H9 (cell line): ENCODE data around the gene CD1D. TPM values are rescaled to one million over a fixed set of nuclear protein-coding genes. Genes with fewer than 3 reads are reported as not detected.

Experiments
- DNase-seq: peaks from one replicate; pipeline ENCODE4 v3.0.0-alpha.2; 2017
- H2AFZ ChIP-seq: one replicate; pipeline ENCODE4 v1.6.1; 2013; ENCODE audit warnings: mild to moderate bottlenecking, low read length, control low read depth, moderate library complexity
- H2AK5ac ChIP-seq: 2 replicates; pipeline ENCODE4 v1.6.1; 2013; ENCODE audit warnings: low read length, control low read depth, mixed read lengths; ENCODE audit not compliant: insufficient read length
- H2BK120ac ChIP-seq: one replicate; pipeline ENCODE4 v1.6.1; 2013; ENCODE audit warnings: low read depth, mild to moderate bottlenecking, low read length, control low read depth, inconsistent platforms; ENCODE audit not compliant: poor library complexity, severe bottlenecking
- H2BK12ac ChIP-seq: 2 replicates; pipeline ENCODE4 v1.6.1; 2013; ENCODE audit warnings: low read length, control low read depth, mixed read lengths, low read depth; ENCODE audit not compliant: insufficient read length
- H2BK15ac ChIP-seq: 2 replicates; pipeline ENCODE4 v1.6.1; 2013; ENCODE audit warnings: low read depth, low read length, control low read depth
- H2BK20ac ChIP-seq: one replicate; pipeline ENCODE4 v1.6.1; 2013; ENCODE audit warnings: low read depth, mild to moderate bottlenecking, low read length, control low read depth, inconsistent platforms; ENCODE audit not compliant: poor library complexity, severe bottlenecking
- H2BK5ac ChIP-seq: 2 replicates; pipeline ENCODE4 v1.6.1; 2013; ENCODE audit warnings: low read length, control low read depth, mixed read lengths; ENCODE audit not compliant: insufficient read length
- H3K14ac ChIP-seq: 2 replicates; pipeline ENCODE4 v1.6.1; 2013; ENCODE audit warnings: low read length, control low read depth; ENCODE audit not compliant: insufficient read depth
- H3K18ac ChIP-seq: 2 replicates; pipeline ENCODE4 v1.6.1; 2013; ENCODE audit warnings: low read depth, mild to moderate bottlenecking, mixed read lengths, low read length, control low read depth; ENCODE audit not compliant: insufficient read length
- H3K23ac ChIP-seq: 2 replicates; pipeline ENCODE4 v1.6.1; 2013; ENCODE audit warnings: low read length, control low read depth, mixed read lengths, low read depth; ENCODE audit not compliant: insufficient read length
- H3K23me2 ChIP-seq: 2 replicates; pipeline ENCODE4 v1.6.1; 2013; ENCODE audit warnings: low read depth, mild to moderate bottlenecking, mixed read lengths, low read length, control low read depth; ENCODE audit not compliant: insufficient read length, poor library complexity, severe bottlenecking
- H3K27ac ChIP-seq: 2 replicates; pipeline ENCODE4 v1.5.1; 2013; ENCODE audit warnings: low read length, control low read depth, mixed read lengths, low read depth; ENCODE audit not compliant: insufficient read length
- H3K27me3 ChIP-seq: 2 replicates; pipeline ENCODE4 v1.6.1; 2013; ENCODE audit warnings: low read length, control low read depth, inconsistent platforms; ENCODE audit not compliant: insufficient read depth
- H3K4ac ChIP-seq: 2 replicates; pipeline ENCODE4 v1.6.1; 2013; ENCODE audit warnings: low read depth, mild to moderate bottlenecking, control low read depth, inconsistent platforms, low read length, moderate library complexity
- H3K4me1 ChIP-seq: 2 replicates; pipeline ENCODE4 v1.6.1; 2013; ENCODE audit warnings: low read length, control low read depth, inconsistent platforms; ENCODE audit not compliant: insufficient read depth
- H3K4me2 ChIP-seq: 2 replicates; pipeline ENCODE4 v1.6.1; 2013; ENCODE audit warnings: low read length, control low read depth, mixed read lengths; ENCODE audit not compliant: insufficient read length, insufficient read depth
- H3K56ac ChIP-seq: 2 replicates; pipeline ENCODE4 v1.6.1; 2013; ENCODE audit warnings: low read depth, mild to moderate bottlenecking, mixed read lengths, low read length, control low read depth; ENCODE audit not compliant: insufficient read length
- H3K79me1 ChIP-seq: 2 replicates; pipeline ENCODE4 v1.6.1; 2013; ENCODE audit warnings: low read depth, mild to moderate bottlenecking, moderate library complexity, low read length, control low read depth, inconsistent platforms; ENCODE audit not compliant: insufficient read depth, poor library complexity, severe bottlenecking
- H3K79me2 ChIP-seq: 2 replicates; pipeline ENCODE4 v1.6.1; 2013; ENCODE audit warnings: low read length, control low read depth, inconsistent platforms; ENCODE audit not compliant: insufficient read depth
- H3K9ac ChIP-seq: 2 replicates; pipeline ENCODE4 v1.6.1; 2013; ENCODE audit warnings: low read length, control low read depth, mixed read lengths; ENCODE audit not compliant: insufficient read length; ENCODE audit errors: extremely low read depth
- H3K9me3 ChIP-seq: one replicate; pipeline ENCODE4 v1.6.1; 2013; ENCODE audit warnings: low read depth, low read length, inconsistent platforms; ENCODE audit not compliant: control insufficient read depth
- H3T11ph ChIP-seq: one replicate; pipeline ENCODE4 v1.6.1; 2013; ENCODE audit warnings: mild to moderate bottlenecking, low read length, control low read depth, inconsistent platforms
- H4K20me1 ChIP-seq: one replicate; pipeline ENCODE4 v1.6.1; 2013; ENCODE audit not compliant: control insufficient read depth, insufficient read length, insufficient read depth
- H4K5ac ChIP-seq: 2 replicates; pipeline ENCODE4 v1.6.1; 2013; ENCODE audit warnings: low read depth, mild to moderate bottlenecking, mixed read lengths, low read length, control low read depth; ENCODE audit not compliant: insufficient read length
- H4K8ac ChIP-seq: replicated peaks from 2 replicates; pipeline ENCODE4 v1.6.1; 2013; ENCODE audit warnings: low read length, control low read depth, mixed read lengths, low read depth; ENCODE audit not compliant: insufficient read length
- H4K91ac ChIP-seq: 2 replicates; pipeline ENCODE4 v1.6.1; 2013; ENCODE audit warnings: low read depth, mild to moderate bottlenecking, moderate library complexity, mixed read lengths, low read length, control low read depth; ENCODE audit not compliant: insufficient read length
- H3K27ac Mint-ChIP-seq, 3 experiments: 2 replicates in 2 of 3; 3 replicates in 1 of 3; pipeline ENCODE4 v1.8.0; 2020 to 2021; ENCODE audit warnings: mixed read lengths in 3 of 3, mild to moderate bottlenecking in 1 of 3, moderate library complexity in 1 of 3
- H3K27me3 Mint-ChIP-seq: 2 replicates; pipeline ENCODE4 v1.8.0; 2021; ENCODE audit warnings: low read depth, mild to moderate bottlenecking, moderate library complexity, mixed read lengths
- H3K36me3 Mint-ChIP-seq, 3 experiments: 2 replicates in 2 of 3; 3 replicates in 1 of 3; pipeline ENCODE4 v1.8.0; 2020 to 2021; ENCODE audit warnings: low read depth in 3 of 3, mixed read lengths in 3 of 3; ENCODE audit not compliant: insufficient read depth in 1 of 3
- H3K4me1 Mint-ChIP-seq, 2 experiments: 2 replicates each; pipeline ENCODE4 v1.8.0; 2020; ENCODE audit warnings: mixed read lengths in 2 of 2
- H3K4me3 Mint-ChIP-seq, 2 experiments: 2 replicates in 1 of 2; 3 replicates in 1 of 2; pipeline ENCODE4 v1.8.0; 2020 to 2021; ENCODE audit warnings: mild to moderate bottlenecking in 2 of 2, mixed read lengths in 2 of 2, moderate library complexity in 1 of 2
- H3K9me3 Mint-ChIP-seq, 2 experiments: 2 replicates in 1 of 2; 3 replicates in 1 of 2; pipeline ENCODE4 v1.8.0; 2020; ENCODE audit warnings: mild to moderate bottlenecking in 2 of 2, mixed read lengths in 2 of 2, moderate library complexity in 1 of 2
- WGBS: extraction: QIAGEN DNeasy Blood & Tissue Kit; methylation state at CpG from one replicate; pipeline ENCODE4 v1.1.7; 2013; ENCODE audit warnings: missing lambda C conversion rate, low lambda C conversion rate, mixed read lengths; ENCODE audit not compliant: insufficient read length; ENCODE audit errors: extremely low coverage; 5-methylcytosine and 5-hydroxymethylcytosine counted together
- total RNA-seq: library from RNA; stranded (reverse); gene quantifications from 2 replicates; pipeline ENCODE4 v1.2.1, GENCODE V29; 2021
- TF ChIP-seq, protein P1 (sequence below): fragments of 200-600 bp; sonication (generic); conservative IDR thresholded peaks from 3 replicates; pipeline ENCODE4 v1.8.0; 2021; ENCODE audit warnings: antibody characterized with exemption, mild to moderate bottlenecking

The CD1D gene
- total RNA-seq, 1 experiment from 2014 or later = 0.98 TPM

DNA sequence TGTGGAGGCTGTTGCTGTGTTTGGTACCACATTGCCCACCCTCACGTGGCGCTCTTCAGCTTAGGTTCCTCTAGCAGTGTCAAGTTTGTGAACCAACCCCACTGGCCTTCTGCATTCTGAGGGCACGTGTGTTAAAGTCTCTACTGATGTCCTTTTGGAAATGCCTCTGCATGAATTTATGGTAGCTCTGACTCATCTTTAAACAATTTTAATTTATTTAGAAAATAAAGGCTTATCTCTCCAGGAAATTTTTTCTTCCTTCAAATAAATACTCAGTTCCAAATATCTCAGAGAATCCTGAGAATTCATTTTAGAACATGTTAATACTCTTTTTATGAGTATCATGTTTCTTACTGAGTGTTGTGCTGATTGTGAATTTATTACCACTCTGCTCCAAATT is 5.5 kb downstream of the CD1D start:
- no peak overlapping the region for H2BK15ac ChIP-seq
- Mint-ChIP-seq H3K27ac (no peak overlapping the region), H3K9me3 (no peaks in the 10 kb centered on the region), H3K36me3 (no peaks in the 10 kb centered on the region), H3K27me3 (peaks cover 64% of the 10 kb centered on the region), H3K4me3 (no peak overlapping the region), H3K4me1 (peaks cover 29 to 32% of the 10 kb centered on the region in 2 experiments)
- H3K23me2 ChIP-seq = peaks cover 5% of the 10 kb centered on the region
- H3K9me3 ChIP-seq = no peaks in the 10 kb centered on the region
- no peak overlapping the region for H4K8ac ChIP-seq
- no peak overlapping the region for H3K56ac ChIP-seq
- H2BK12ac ChIP-seq = no peak overlapping the region
- no peak overlapping the region for H4K91ac ChIP-seq
- H2BK20ac ChIP-seq = no peak overlapping the region
- no peak overlapping the region for H3K4ac ChIP-seq
- H3K79me1 ChIP-seq = no peaks in the 10 kb centered on the region
- H3K18ac ChIP-seq = no peak overlapping the region
- no peak overlapping the region for H2AK5ac ChIP-seq
- H3K23ac ChIP-seq = no peak overlapping the region
- H3K9ac ChIP-seq = no peak overlapping the region
- H3K4me1 ChIP-seq = peaks cover 5% of the 10 kb centered on the region; the same call in 1 of the 2 replicates
- H3T11ph ChIP-seq = no peak overlapping the region
- no peak for DNase-seq
- H3K79me2 ChIP-seq = no peaks in the 10 kb centered on the region
- H4K20me1 ChIP-seq = no peaks in the 10 kb centered on the region
- no peak overlapping the region for H3K27ac ChIP-seq
- H2AFZ ChIP-seq = no peak overlapping the region
- TF ChIP-seq, protein P1, sequence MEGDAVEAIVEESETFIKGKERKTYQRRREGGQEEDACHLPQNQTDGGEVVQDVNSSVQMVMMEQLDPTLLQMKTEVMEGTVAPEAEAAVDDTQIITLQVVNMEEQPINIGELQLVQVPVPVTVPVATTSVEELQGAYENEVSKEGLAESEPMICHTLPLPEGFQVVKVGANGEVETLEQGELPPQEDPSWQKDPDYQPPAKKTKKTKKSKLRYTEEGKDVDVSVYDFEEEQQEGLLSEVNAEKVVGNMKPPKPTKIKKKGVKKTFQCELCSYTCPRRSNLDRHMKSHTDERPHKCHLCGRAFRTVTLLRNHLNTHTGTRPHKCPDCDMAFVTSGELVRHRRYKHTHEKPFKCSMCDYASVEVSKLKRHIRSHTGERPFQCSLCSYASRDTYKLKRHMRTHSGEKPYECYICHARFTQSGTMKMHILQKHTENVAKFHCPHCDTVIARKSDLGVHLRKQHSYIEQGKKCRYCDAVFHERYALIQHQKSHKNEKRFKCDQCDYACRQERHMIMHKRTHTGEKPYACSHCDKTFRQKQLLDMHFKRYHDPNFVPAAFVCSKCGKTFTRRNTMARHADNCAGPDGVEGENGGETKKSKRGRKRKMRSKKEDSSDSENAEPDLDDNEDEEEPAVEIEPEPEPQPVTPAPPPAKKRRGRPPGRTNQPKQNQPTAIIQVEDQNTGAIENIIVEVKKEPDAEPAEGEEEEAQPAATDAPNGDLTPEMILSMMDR = no peak
- H4K5ac ChIP-seq = no peak overlapping the region
- peaks cover 15% of the 10 kb centered on the region for H3K27me3 ChIP-seq
- no peak overlapping the region for H3K4me2 ChIP-seq
- H2BK120ac ChIP-seq = no peak overlapping the region
- H2BK5ac ChIP-seq = no peak overlapping the region
- WGBS = no CpG with 5 or more reads among the region's 3 CpGs
- H3K14ac ChIP-seq = no peak overlapping the region
